GM12865 (cell line): Measurements from ENCODE around the gene PRDM16.

Experiments used
- DNase-seq: peaks from one replicate; pipeline ENCODE4 v3.0.0; 2010; ENCODE audit warnings: low read depth
- H3K4me3 ChIP-seq: 2 replicates; pipeline ENCODE4 v1.5.1; 2011; ENCODE audit warnings: mild to moderate bottlenecking, low read depth, low read length, control low read depth
- TF ChIP-seq, protein P1 (sequence below): IDR thresholded peaks from 2 replicates; pipeline ENCODE4 v1.5.1; 2011; ENCODE audit warnings: low read length, control low read depth, low read depth, inconsistent platforms; ENCODE audit not compliant: insufficient read depth; ENCODE audit errors: missing control alignments

Gene PRDM16

GRCh38 chr1:3065797-3066196 lies 3.2 kb upstream of the PRDM16 start:
- DNase-seq, result no peak
- H3K4me3 ChIP-seq, result no peak overlapping the region
- TF ChIP-seq, protein P1, sequence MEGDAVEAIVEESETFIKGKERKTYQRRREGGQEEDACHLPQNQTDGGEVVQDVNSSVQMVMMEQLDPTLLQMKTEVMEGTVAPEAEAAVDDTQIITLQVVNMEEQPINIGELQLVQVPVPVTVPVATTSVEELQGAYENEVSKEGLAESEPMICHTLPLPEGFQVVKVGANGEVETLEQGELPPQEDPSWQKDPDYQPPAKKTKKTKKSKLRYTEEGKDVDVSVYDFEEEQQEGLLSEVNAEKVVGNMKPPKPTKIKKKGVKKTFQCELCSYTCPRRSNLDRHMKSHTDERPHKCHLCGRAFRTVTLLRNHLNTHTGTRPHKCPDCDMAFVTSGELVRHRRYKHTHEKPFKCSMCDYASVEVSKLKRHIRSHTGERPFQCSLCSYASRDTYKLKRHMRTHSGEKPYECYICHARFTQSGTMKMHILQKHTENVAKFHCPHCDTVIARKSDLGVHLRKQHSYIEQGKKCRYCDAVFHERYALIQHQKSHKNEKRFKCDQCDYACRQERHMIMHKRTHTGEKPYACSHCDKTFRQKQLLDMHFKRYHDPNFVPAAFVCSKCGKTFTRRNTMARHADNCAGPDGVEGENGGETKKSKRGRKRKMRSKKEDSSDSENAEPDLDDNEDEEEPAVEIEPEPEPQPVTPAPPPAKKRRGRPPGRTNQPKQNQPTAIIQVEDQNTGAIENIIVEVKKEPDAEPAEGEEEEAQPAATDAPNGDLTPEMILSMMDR, result no peak

- TF ChIP-seq, protein P1, result no peak
- no peak overlapping the region for H3K4me3 ChIP-seq
- DNase-seq, result no peak
Observed at GRCh38 chr1:3066250-3066711, 2.7 kb upstream of the PRDM16 start.

- DNase-seq, result no peak
- TF ChIP-seq, protein P1, result no peak
- H3K4me3 ChIP-seq, result no peak overlapping the region
Observed at GRCh38 chr1:3066826-3067225, 2.2 kb upstream of the PRDM16 start.

DNA sequence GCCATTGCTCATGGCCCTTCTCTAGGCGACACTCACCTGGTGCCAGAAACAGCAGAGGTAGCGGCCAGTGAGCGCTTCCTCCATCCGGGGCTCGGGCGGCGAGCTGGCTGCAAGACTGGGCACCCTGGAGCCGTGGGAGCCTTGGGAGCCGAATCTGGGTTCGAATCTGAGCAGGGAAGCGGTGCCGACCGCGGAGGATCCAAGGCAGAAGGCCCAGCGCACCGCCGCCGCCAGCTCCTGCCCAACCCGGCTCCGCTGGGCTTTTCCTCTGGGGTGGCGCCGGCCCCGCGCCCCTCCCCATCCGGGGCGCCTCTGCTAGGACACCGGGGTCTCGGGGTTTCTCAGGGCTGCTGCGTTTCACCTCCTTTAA lies 1.7 kb upstream of the PRDM16 start:
- TF ChIP-seq, protein P1, result no peak
- DNase-seq, result no peak
- H3K4me3 ChIP-seq, result no peak overlapping the region

DNA sequence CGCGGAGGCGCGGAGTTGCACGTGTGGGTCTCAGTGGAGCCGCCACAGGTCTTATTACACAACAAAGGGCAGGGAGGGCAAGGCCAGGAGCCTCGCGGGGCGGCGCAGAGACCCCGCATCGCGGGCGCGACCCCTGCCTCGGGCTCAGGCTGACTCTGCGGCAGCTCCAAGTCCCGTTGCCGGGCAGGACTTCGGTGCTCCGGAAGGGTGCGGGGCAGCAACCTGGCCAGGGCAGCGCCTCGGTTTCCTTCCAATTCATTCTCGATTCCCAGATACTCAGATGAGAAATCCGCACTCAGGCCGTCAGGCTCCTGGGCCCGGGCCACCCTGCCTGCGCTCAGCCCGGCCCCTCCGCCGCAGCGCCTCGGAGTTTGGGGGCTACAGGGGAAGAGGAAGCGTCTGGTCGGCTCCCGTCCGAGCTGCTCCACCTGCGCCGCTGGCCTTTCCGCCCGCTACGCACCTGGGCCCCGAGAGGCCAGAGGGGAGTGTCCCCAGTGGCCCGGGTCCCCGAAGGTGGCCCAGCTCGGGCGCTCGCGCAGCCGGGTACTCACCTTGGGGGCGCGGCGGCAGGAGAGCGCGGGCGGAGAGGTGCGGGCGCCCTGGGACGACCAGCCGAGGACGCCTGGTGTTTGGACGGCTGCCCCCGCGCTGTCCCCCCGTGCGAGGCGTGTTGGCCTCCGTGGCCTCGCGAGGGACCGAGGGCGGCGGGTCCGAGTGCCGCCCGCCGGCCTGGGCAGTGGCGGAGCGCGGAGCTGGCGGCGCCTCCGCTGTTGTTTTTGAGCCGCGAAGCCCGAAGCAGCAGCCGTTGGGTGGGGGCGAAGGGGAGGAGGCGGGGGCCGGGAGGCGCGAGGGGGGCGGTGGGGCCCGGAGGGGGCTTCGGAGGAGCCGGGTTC lies 1.1 kb upstream of the PRDM16 start:
- no peak for DNase-seq
- no peak overlapping the region for H3K4me3 ChIP-seq
- TF ChIP-seq, protein P1, result no peak

- TF ChIP-seq, protein P1, result no peak
- H3K4me3 ChIP-seq, result no peak overlapping the region
- DNase-seq, result no peak
Observed at GRCh38 chr1:3069491-3070308, 697 bp downstream of the PRDM16 start.

- no peak overlapping the region for H3K4me3 ChIP-seq
- TF ChIP-seq, protein P1, result no peak
- no peak for DNase-seq
Observed at GRCh38 chr1:3070309-3070643, 1.3 kb downstream of the PRDM16 start.
